Eye (tissue), 1 donor: ENCODE data around the gene FOXL3.
"Not testable (repeated sequence)": the region's sequence is repeated elsewhere in the genome, so short reads cannot be mapped to it uniquely, and the experiment has no call there.

Experiments used
- DNase-seq: peaks from one replicate; pipeline ENCODE4 v3.0.0-alpha.2; 2015

The FOXL3 gene

GRCh38 chr7:289756-290553, at the start of gene FOXL3:
Gene FOXL3, plus strand, starts transcription at chr7:290170. Its CDS starts 0 bp downstream, at chr7:290170.
- no peak for DNase-seq

GRCh38 chr7:240887-241421, 49.0 kb upstream of the FOXL3 start:
- DNase-seq, result no peak

- DNase-seq, result no peak
Observed at GRCh38 chr7:241513-241912, 48.5 kb upstream of the FOXL3 start.

GRCh38 chr7:242826-243579, 47.0 kb upstream of the FOXL3 start:
- not testable (repeated sequence) for DNase-seq

GRCh38 chr7:243580-243978, 46.4 kb upstream of the FOXL3 start:
- not testable (repeated sequence) for DNase-seq

- DNase-seq, result no peak
Observed at GRCh38 chr7:244974-245373, 45.0 kb upstream of the FOXL3 start.

- DNase-seq, result no peak
Observed at GRCh38 chr7:245574-246295, 44.2 kb upstream of the FOXL3 start.

GRCh38 chr7:246451-246850, 43.5 kb upstream of the FOXL3 start:
- no peak for DNase-seq

GRCh38 chr7:247181-247580, 42.8 kb upstream of the FOXL3 start:
- DNase-seq, result no peak

GRCh38 chr7:247636-248035, 42.3 kb upstream of the FOXL3 start:
- no peak for DNase-seq

GRCh38 chr7:248732-249435, 41.1 kb upstream of the FOXL3 start:
- DNase-seq, result no peak

- peak; percentile 56 for DNase-seq
Observed at GRCh38 chr7:249989-250388, 40.0 kb upstream of the FOXL3 start.

- DNase-seq, result no peak
Observed at GRCh38 chr7:250523-250922, 39.4 kb upstream of the FOXL3 start.

- no peak for DNase-seq
Observed at GRCh38 chr7:251005-251404, 39.0 kb upstream of the FOXL3 start.

- no peak for DNase-seq
Observed at GRCh38 chr7:251446-252175, 38.4 kb upstream of the FOXL3 start.

GRCh38 chr7:252216-252965, 37.6 kb upstream of the FOXL3 start:
- DNase-seq, result no peak

GRCh38 chr7:252981-253380, 37.0 kb upstream of the FOXL3 start:
- DNase-seq, result peak; percentile 38

- DNase-seq, result peak; percentile 43
Observed at GRCh38 chr7:253581-254336, 36.2 kb upstream of the FOXL3 start.

GRCh38 chr7:254337-255037, 35.5 kb upstream of the FOXL3 start:
- DNase-seq, result no peak

- no peak for DNase-seq
Observed at GRCh38 chr7:255038-255435, 34.9 kb upstream of the FOXL3 start.
